Activated gamma-delta T cell (primary cell): Measurements from ENCODE around the gene STXBP1.
A peak's percentile ranks its signal among the peaks of the same experiment; 100 is the strongest.
"Not testable (repeated sequence)": the region's sequence is repeated elsewhere in the genome, so short reads cannot be mapped to it uniquely, and the experiment has no call there.

ENCODE experiments used
- DNase-seq: peaks from one replicate; lab custom pipeline; 2025; lab: John Stamatoyannopoulos, UW

The STXBP1 gene

DNA sequence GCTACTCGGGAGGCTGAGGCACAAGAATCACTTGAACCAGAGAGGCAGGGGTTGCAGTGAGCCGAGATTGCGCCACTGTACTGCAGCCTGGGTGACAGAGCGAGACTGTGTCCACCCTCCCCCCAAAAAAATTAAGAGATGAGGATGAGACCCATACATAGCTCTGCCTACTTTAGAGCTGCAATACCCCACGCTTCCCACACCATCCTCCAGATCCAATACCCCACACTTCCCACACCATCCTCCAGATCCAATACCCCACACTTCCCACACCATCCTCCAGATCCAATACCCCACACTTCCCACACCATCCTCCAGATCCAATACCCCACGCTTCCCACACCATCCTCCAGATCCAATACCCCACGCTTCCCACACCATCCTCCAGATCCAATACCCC lies 34.9 kb upstream of the STXBP1 start:
- not testable (repeated sequence) for DNase-seq

DNA sequence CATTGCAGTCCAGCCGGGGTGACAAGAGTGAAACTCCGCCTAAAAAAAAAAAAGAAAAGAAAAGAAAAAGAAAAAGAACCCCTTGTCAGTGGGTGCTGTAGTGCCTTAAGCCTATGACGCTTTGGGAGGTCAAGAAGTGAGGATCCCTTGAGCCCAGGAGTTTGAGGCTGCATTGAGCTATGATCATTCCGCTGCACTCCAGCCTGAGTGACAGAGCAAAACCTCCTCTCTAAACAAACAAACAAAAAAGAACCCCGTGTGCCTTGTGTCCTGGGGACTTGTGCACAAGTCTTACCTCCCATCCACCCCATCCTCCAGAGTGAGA lies 33.5 kb upstream of the STXBP1 start:
- no peak for DNase-seq

DNA sequence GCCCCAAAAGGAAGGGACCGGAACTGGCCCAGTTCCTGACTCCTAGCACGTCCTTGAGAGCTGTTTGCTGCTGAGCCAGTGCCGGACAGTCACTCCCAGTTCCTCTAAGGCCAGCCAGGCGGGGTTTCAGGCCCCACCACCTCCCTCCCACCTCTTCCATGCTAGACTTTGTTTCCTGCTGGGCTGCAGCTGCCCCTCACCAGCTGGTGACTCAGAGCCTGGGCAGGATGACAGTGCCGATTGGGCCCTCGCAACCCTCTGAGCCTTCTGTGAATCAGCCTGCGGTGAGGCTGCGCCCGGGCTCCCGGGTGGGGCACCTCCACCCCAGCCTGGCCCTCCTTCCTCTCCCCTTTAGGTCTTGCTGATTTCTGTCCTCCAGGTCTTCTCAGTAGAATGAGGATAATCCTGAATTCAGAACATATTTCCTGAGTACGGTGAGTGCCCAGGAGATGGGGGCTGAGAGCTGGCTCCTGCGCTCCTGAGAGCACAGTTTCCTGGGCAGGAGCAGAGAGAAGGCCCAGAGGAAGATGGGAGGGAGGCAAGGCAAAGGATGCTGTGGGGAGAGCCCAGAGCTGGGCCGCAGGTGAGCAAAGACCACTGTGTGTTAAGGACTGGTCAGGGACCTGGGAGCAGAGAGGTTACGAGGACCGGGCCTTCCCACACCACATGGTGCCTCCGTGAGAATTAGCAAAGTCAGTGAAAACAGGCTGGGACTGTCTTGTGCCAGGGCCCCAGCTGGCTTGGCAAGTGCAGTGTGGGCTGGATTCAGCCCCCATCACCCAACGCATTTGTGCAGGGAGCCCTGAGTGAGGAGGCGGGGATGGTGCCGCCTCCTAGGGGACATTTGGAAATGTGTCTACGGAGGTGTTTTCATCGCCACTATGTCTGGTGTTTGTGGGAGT lies 32.9 kb upstream of the STXBP1 start:
- peak; percentile 60 for DNase-seq

DNA sequence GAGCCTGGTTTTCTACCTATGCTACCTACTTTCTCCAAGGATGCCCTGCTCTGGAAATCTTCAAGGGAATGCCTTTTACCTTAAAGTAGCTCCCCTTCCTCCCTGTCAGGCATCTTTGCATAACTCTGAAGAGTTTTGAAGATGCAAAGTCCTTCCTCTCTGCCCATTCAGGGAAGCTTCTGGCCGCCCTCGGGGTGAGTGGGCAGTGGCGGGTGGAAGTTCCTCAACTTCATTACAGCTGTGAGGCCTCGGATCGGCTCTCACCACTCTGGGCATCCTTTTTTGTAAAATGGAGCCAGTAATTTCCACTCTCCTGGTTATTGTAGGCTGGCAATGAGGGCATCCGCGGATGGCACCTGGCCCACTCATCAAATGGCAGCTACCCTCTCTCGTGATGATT lies 31.7 kb upstream of the STXBP1 start:
- no peak for DNase-seq

DNA sequence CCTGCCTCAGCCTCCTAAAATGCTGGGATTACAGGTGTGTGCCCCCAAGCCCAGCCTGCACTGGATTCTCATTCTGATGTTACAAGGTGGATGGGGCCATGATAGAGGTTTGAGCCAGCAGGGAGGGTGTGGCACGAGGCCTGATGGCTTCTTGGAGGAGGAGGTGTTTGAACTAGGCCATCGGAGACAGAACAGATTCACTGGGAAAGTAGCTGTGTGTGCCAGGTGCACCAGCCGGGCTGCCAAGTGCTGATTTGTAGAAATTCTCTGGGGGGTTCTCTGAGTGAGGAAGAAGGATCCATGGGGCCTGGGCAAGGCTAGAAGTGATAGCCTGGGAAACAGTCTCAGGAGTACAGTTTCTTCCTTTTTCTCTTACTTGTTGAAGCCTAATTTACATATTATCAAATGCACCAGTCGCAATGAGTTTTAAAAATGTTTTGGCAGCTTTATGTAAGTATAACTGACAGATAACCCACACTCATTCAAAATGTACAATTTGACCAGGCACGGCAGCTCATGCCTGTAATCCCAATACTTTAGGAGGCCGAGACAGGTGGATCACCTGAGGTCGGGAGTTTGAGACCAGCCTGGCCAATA lies 31.1 kb upstream of the STXBP1 start:
- no peak for DNase-seq

DNA sequence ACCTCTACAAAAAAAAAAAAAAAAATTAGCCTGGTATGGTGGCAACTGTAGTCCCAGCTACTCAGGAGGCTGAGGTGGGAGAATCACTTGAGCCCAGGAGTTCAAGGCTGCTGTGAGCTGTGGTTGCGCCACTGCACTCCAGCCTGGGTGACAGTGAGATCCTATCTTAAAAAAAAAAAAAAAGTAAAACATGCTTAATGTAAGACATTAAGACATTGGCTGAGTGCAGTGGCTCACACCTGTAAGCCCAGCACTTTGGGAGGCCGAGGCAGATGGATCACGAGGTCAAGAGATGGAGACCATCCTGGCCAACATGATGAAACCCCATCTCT lies 27.6 kb upstream of the STXBP1 start:
- not testable (repeated sequence) for DNase-seq

DNA sequence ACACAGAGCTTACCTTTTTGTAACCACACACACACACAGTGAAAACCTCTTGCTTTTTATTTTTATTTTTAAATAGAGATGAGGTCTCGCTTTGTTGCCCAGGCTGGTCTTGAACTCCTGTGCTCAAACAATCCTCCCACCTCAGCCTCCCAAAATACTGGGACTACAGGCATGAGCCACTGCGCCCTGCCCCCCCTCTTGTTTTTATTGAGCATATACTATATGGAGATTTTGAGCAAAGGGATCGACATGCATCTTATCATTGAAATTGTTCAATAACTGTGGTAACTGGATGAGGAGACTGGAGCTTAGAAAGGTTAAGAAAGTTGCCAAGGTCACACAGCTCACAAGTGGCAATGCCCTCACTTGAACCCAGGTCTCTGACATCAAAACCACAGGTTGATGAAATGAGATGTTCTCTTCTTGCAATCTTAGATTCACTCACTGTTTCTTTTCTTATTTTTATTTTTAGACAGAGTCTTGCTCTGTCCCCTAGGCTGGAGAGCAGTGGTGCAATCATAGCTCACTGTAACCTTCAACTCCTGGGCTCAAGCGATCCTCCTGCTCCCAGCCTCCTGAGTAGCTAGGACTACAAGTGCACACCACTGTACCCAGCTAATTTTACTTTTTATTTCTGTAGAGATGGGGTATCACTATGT lies 26.8 kb upstream of the STXBP1 start:
- no peak for DNase-seq

DNA sequence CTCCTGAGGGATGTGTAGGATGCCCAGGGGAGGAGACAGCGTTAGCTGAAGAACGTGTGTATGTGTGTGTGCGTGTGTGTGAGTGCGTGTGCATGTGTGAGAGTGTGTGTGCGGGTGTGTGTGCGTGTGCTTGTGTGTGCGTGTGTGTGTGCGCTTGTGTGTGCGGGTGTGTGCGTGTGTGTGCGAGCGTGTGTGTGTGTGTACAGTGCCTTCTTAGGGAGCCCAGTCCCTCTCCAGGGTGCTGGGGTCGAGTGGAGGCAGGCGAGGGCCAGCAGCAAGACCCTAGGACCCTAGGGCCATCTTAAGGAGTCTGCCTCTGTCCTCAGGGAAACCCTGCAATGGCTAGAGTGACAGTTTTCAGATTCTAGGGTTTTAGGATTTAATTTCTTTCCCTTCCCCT lies 26.0 kb upstream of the STXBP1 start:
- DNase-seq: no peak

DNA sequence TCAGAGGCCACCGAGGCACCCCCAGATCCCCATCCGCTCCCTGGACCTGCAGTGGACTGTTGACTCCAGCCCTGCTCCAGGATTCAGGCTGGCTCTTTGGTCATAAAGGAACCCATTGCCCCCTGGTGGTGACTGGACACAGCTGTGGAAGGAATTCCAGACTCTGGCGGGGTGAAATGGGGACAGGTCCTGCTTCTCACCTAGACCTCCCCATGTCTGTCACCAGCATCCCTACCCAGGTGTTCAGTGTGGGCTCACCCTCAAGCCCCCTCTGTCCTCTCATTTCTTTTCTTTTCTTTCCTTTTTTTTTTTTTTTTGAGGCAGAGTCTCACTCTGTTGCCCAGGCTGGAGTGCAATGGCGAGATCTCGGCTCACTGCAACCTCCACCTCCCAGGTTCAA lies 25.5 kb upstream of the STXBP1 start:
- DNase-seq: no peak

DNA sequence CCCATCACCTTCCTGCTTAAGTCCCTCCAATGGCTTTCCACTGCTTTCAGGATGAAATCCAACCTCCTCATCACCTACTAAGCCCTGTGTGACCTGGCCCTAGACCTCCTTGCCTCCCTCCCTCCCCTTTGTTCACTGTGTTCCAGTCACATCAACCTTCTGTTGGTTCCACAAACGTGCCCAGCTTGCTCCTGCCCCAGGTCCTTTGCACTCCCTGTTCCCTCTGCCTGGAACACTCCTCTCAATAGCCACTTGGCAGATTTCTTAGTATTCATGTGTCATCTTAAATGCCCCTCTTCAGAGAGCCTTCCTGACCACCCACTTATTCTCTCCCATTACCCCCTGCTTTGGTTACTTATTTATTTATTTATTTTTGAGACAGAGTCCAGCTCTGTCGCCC lies 24.1 kb upstream of the STXBP1 start:
- no peak for DNase-seq

DNA sequence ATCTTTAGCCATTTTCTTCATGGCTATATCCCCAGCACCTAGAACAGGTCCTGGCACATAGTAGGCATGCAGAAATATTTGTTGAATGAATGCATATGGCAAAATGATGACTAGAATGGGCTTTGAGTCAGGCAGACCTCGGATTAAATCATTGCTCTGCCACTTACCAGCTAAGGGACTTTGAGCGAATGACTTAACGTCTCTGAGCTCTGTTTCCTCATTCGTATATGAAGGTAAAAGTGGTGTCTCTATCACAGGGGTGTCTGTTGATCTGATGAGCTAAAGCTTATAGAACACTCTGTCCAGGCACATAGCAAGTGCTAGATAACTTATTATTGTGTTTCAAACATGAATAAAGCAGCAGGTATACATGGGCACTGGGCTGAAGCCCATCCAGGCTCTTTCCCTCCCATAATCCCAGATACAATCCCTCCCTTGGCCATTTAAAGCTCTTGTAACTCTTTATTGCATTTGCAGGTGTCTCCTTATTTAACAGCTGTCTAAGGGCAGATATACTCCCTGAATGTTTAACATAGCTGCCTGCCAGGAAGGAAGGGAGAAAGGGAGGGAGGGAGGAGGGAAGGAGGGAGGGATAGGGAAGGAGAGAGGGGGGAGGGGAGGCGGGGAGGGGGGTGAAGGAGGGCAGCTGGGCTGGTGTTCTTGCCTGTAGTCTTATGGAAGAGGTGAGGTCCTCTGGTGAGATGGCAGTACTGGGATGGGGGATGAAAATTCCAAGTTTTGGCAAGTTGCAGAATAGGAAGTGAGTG lies 23.2 kb upstream of the STXBP1 start:
- DNase-seq: no peak

DNA sequence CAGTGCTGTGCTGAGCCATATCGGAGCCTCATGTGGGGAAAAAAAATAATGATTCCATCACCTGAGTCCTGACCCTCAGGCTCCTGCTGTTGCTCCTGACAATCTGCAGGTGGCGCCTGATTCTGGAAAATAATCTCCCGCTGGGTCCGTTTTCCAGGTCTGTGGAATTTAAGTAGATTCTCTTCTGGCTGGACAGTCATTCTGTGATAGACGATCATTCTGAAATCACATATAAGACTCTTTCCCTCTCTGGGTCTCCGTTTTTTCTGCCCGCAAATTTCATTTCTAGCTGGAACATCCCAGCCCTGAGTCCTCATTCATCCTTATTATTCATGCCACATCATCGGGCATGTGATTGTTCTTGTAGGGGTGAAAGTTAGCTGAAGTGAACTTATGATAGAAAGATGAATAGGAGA lies 22.1 kb upstream of the STXBP1 start:
- no peak for DNase-seq

DNA sequence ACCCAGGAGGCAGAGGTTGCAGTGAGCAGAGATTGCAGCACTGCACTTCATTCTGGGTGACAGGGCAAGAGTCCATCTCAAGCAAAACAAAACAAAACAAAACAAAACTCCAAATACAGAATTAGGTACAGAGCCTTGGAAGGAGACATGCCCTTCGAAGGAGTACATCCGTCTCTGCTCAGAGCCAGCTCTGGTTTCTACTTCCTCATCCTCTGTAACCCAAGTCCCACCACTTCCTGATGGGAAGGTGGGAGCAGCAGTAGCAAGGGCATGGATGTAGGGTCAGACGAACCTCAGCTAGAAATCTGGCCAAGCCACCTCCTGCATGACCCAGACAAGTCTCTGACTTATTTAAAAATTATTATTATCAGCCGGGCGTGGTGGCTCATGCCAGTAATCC lies 16.5 kb upstream of the STXBP1 start:
- DNase-seq: no peak

DNA sequence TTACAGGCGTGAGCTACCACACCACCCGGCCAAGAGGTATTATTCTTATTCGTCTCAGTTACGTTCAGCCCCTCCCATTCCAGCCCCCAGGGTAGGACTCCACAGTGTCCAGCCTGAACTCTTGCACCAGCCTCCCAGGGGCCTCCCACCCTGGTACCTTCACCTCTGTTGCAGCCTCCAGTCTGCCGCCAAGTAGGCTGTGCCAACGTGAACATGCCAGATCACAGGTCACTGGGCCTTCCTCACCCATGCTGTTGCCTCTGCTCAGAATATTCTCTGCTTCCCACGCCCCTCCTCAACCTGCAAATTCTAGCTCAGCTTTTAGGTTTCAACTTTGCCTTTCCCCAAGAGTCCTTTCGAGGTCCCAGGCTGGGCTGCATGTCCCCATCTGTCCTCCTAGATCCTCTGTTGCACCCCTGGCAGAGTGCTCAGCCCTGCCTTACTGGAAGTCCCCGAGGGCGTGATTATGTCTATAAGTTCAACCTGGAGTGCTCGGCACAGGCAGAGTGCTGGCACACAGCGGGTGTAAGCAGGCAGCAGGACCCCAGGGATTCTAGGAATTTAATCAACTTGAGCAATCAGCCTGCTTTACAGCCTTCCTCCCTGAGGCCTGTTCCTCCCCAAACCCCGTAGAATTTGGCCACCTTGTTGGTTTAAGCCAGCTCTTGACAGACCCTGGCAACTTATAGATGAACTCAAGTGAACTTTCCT lies 13.1 kb upstream of the STXBP1 start:
- DNase-seq: no peak

DNA sequence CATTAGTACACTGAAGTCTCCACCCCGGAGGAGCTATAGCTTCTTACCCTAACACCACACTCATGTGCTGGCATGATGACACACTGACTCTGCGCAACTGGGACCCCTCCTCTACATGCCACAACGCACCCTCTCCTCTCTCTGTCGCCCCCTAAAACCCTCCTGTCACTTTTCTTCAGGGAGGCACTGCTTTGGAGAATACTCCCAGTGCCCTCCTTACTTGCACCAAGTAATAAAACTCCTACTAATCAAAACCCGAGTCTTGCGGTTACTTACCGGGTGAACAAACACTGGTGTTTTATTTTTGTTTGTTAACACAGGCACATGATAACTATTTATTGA lies 12.6 kb upstream of the STXBP1 start:
- DNase-seq: no peak

DNA sequence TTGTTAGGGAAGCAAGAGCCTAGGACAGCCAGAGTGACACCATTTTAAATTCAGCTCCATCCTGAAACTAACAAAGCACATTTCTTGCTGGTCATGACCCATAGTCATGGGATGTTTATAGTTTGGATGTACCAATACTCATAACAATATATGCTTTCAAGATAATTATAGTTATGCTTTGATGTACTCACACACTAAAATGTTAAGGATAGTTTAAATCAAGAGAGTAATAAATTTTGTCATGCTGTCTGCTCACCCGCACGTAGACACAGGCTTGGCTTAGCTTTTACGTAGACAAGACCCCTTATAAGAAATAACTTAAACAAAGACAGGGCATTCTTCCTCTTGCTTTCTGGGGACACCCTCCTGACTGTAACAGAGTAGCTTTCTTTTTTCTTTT lies 8.9 kb upstream of the STXBP1 start:
- no peak for DNase-seq

DNA sequence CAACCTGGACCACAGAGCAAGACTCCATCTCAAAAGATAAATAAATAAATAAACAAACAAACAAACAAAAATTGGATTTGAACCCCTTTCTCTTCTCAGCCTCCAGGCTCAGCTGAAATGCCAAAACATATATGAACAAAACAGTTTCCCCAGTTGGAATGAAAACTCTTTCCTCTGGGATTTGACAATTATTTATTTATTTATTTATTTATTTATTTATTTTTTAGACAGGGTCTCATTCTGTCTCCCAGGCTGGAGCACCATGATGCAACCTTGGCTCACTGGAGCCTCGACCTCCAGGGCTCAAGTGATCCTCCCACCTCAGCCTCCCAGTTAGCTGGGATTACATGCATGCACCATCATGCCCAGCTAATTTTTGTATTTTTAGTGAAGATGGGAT lies 6.0 kb upstream of the STXBP1 start:
- DNase-seq: no peak

DNA sequence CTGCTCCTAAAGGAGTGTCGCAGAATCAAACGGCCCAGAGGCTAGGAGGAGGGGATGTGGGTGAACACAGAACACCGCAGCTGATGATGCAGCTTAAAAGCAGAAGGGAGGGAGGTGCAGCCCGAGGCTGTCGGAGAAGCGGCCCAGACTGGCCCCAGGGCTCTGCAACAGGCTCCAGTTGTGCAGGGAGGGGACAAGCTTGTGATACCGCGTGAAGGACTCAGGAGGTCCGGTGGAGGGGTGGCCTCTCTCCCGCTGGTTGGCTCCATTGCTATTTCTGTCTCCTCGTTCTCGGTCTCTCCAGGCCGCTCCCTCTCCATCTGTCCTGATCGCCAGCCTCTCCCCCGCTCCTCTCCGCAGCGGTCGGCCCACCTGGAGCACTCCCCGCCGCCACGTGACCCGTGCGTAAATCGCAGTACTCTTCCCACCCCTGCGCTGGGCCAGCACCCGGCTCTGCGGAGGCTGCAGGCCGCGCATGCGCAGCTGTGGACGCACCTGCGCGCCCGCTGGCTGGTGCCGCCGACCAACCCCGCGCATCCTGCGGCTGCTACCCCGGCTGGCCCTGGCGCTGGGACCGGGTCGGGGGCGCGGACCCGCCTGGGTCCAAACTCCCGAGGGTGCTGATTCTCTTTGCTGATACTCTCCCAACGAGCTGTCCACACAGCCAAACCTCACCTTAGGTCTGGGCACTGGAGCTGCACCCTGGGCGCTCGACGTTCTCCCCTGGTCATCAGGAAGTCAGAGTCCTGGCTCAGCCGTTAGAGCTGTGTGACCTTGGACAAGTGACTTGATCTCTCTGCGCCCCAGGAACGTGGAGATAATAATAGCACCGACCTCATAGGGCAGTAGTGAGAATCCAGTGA lies 3.7 kb upstream of the STXBP1 start:
- DNase-seq: peak; percentile 58

DNA sequence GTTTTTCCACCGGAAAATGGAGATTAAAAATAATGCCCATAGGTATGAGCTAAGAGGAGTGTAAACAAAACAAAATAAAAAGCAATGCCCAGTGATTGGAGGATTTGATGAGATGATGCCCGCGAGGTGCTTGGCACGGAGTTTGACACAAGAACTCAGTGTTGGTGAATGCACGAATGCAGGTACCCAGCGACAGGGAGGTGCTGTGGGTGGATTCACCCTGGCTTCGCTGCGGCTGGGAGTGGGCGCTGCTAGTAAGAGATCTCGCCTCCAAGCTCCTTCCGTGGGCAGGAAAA lies 526 bp upstream of the STXBP1 start:
- no peak for DNase-seq

DNA sequence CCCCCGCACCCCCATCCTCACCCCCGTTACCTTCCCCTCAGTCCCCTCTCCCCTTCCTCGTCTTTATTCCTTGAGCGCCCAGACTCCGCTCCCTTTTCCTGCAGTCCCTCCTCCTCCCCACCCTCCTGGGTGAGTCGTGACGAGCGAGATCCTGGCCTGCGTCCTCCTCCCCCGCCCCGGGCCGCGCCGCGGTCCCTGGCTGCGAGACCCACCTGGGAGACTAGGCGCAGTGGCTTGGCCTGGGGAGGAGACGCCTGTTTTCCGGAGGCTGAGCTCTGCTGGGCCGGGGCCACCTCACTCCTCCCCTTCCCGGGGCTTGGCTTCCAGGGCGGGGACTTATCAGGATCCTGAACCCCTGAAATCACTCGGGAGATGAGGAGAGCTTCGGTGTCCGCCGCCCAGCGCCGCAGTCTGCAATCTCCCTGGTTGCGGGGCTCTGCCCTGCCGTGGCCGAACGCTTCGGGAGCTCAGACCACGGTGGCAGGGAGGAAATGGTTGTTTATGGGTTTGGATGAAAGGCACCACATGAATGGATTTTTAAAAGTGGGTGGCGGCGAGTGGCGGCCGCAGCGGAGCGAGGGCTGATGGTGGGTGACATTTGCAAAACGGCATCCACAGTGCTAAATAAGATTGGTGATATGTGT lies 984 bp downstream of the STXBP1 start:
- peak; percentile 18 for DNase-seq

DNA sequence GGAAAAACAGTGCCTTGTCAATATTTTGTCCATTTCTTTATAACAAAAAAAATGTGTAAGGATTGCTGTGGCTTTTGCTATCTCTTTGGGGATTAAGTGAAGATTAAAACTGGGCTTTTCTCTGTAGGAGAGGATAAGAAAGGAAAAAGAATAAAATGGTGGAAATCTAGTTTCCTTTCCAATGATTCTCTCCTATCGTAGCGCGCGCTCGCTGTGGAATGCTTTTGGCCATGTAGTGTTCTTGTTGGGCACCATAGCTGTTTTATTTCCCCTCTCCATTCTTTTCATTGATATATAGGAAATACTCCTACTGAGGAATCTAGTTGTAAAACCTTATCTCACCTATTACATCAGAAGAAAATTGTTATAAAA lies 1.5 kb downstream of the STXBP1 start:
- DNase-seq: no peak
